Panc1 (cell line): ENCODE data around the gene RBKS.

Source experiments
- POLR2AphosphoS5 ChIP-seq: IDR thresholded peaks from 2 replicates; pipeline ENCODE4 v1.6.1; 2012; ENCODE audit warnings: mild to moderate bottlenecking, low read depth, low read length, moderate library complexity
- SIN3A ChIP-seq: IDR thresholded peaks from 2 replicates; pipeline ENCODE4 v1.6.1; 2012; ENCODE audit warnings: low read depth, mild to moderate bottlenecking, low read length, moderate library complexity, borderline replicate concordance; ENCODE audit not compliant: insufficient read depth
- TF ChIP-seq, protein P1 (sequence below): fragments of 450-650 bp; IDR thresholded peaks from 2 replicates; pipeline ENCODE4 v1.5.1; 2017; ENCODE audit warnings: mild to moderate bottlenecking

- TF ChIP-seq, protein P1, sequence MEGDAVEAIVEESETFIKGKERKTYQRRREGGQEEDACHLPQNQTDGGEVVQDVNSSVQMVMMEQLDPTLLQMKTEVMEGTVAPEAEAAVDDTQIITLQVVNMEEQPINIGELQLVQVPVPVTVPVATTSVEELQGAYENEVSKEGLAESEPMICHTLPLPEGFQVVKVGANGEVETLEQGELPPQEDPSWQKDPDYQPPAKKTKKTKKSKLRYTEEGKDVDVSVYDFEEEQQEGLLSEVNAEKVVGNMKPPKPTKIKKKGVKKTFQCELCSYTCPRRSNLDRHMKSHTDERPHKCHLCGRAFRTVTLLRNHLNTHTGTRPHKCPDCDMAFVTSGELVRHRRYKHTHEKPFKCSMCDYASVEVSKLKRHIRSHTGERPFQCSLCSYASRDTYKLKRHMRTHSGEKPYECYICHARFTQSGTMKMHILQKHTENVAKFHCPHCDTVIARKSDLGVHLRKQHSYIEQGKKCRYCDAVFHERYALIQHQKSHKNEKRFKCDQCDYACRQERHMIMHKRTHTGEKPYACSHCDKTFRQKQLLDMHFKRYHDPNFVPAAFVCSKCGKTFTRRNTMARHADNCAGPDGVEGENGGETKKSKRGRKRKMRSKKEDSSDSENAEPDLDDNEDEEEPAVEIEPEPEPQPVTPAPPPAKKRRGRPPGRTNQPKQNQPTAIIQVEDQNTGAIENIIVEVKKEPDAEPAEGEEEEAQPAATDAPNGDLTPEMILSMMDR = no peak
- TF ChIP-seq SIN3A (no peak), POLR2AphosphoS5 (no peak)
Measured at GRCh38 chr2:27742571-27742970, 147.6 kb downstream of the RBKS start.
